HTR-8/SVneo (cell line): Measurements from ENCODE around the gene PITX2.

Experiments used
- DNase-seq: peaks from one replicate; pipeline ENCODE4 v3.0.0; 2011; ENCODE audit warnings: low spot score, mixed read lengths; ENCODE audit not compliant: insufficient read length
- FAIRE-seq: peaks from 2 replicates; lab custom pipeline; 2011; peaks lifted over from hg19 to GRCh38; lab: Jason Lieb, UNC

The PITX2 gene

GRCh38 chr4:110624904-110625494 is 2.1 kb upstream of the PITX2 start:
- FAIRE-seq (no peak), DNase-seq (no peak)

DNA sequence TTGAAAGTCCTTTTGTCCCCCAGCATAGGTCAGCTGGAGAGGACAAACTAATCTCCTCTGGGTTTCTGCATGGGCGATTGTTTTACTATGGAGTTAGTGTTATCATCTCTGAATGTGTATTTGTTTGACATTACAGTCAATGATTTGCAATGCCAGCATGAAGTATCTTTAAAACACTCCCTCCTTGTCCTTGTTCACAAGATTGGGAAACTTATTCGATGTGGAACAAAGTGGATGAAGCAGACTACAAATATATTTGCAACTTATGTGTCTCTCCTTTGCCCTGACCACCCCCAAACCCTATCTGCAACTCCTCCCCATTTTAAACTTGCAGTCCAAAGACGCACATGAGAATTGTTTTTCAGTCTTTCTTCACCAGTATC is 1.5 kb upstream of the PITX2 start:
- FAIRE-seq (no peak), DNase-seq (no peak)

DNA sequence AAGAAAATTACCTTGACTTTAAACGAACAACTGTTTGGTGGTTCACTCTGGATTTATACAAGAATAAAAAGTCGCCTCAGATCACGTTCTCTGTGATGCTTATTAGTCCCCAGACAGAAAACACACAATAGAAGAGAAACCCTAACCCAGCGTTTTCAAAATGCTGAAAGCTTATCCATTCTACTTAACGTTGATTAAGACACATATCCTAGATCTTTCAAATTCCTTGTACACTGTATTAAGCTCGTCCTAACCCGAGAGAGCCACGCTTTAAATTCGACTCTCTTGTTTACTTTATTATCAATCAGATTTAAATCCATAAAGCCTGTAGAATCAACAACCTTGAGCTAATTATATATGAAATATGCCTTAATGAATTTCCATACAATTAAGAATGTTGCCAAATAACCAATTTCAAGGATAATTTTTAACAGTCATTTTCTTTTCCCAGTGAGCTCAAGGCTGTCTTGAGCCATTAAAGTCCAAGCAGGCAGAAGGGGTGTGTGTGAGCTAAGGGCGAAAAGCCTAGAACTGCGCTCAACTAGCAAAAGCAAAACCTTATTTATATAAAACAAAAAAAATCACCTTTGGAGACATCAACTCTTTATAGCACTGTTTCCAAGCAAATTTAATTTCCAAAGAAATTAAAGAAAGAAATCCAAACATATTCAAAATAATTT is 981 bp upstream of the PITX2 start:
- DNase-seq (no peak), FAIRE-seq (no peak)

DNA sequence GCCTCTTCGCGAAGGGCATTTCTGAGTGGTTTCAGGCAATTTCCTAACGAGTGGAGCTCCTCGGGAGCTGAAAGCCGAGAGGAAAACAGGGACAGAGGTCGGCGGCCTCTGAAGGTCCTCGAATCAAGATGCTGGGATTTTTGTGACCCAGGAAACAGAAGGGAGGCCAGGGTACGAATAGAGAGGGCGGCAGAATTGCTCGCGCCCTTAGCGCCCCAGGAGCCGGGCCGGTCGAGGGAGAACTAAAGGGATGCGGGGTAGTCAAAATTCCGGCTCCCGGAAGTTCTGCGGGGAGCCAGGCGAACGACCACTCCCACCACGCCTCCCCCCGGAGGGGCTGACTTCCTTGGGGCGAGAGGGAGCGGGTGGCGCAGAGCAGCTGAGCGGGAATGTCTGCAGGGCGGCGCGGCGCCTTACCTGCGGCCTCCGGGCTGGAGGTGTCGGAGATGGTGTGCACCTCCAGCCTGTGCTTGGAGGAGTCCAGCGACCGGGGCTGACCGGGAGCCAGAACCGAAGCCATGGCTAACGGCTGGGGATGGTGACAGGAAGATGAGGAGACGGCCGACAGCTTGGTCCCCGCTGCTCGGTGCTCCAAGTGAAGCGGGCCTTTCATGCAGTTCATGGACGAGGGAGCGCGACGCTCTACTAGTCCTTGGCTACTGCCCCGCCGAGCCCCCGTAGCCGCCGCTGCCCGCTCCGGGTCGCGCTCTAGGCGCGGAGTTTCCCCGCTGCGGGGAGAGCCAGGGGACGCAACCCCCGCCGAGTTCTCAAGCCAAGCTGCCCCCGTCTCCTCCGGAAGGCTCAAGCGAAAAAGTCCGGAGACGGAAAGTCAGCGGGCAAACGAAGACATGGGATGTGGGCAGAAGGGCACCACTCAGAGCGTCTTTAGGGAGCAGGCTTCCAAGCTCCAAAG is 782 bp downstream of the PITX2 start:
- DNase-seq = peak; percentile 24
- peak; percentile 9 for FAIRE-seq

DNA sequence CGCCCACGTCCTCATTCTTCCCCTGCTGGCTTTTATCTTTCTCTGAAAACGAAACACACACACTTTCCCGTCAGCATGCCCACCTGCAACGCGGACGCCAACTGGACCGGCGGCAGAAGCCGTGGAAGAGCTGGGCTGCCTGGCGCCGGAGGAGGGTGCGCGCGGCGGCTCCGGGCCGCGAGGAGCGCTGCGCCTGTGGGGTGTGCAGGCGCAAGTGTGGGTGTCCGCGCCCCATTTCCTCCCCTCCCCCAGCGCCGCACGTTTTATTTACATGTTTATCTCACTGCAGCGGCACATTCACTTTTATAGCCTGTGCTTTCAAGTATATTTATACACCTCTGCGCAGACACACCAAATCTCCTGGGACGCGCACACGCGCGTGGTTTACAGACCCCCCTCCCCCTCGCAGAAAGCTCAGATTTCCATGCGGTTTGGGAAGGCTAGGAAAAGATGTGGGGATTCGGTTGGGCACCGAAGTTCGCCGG is 1.5 kb downstream of the PITX2 start:
- FAIRE-seq (no peak), DNase-seq (no peak)

DNA sequence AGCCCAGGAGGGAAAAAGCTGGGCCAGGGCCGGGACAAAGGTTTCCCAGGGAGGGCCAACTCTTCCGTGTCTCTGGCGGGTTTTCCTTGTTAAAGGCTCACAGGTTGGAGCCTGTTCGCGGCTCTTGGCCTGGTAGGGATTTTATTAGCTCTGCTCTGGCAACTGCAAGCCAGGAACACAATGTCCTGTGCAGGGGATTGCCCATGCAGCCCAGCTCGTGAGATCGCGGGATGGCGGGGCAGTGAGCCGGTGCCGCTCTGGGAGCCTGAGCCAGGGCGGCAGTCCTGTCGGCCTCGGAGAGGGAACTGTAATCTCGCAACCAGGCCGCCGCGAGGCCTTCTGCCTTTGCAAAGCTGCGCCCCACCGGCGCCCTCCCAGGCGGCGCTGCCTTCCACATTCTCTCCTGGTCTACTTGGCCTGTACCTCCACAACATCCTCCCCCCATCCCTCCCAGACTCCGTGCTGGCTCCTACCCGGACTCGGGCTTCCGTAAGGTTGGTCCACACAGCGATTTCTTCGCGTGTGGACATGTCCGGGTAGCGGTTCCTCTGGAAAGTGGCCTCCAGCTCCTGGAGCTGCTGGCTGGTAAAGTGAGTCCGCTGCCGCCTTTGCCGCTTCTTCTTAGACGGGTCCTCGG is 2.1 kb downstream of the PITX2 start:
- DNase-seq = no peak
- no peak for FAIRE-seq

DNA sequence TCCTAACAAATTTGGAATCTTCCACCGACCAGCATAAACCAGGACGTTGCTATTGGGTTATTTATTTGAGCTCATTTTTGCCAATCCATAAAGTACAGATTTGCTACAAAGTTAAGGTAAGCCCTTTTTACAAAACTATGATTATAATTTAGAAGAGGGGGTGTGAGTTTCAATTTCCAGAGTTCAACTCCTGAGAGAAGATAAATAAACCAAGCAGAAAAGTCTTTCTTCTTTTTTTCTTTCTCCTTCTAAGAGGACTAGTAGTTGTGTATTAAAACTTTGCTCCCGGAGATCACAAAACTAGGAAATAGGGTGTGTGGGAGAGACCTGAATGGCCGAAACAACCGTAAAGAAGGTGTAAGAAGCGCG is 2.6 kb downstream of the PITX2 start:
- FAIRE-seq = no peak
- no peak for DNase-seq

DNA sequence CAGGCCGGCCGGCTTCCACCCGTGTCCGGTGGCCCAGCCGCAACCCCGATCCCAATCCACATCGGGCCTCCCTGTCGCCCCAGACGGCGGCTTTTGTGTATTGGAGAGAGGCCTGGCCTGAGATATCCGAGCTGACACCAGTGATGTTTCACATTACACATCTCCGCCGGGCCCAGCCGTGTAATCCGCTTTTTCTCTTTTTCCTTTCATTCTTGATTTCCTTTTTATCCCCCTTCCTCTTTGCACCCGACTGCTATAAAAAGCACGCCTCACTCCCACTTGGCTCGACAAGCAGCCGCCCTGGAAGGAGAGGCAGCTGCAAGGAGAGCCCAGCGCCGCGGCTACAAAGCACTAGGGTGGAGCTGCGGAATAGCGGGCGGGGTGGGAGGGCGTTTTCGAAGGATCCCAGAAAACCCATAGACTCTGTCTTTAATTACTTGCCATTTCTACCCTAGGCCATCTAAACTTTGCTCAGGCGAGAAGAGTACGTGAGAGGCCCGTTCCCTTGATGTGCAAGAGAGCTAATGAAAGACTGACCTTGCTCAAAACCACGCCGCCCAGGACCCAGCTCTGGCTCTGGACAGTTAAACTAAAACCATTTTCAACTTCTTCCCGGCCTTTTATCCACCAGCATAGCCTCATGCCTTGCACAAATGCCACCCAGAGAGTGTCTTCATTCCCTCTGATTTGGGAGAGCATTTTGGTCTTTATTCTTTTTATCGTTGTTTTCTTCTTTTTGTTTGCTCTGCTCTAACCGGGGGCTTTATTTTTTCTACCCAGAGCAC is 3.2 kb downstream of the PITX2 start:
- FAIRE-seq (no peak), DNase-seq (no peak)

- FAIRE-seq (no peak), DNase-seq (no peak)
These were observed 4.1 kb downstream of the PITX2 start for GRCh38 chr4:110618581-110619462.

DNA sequence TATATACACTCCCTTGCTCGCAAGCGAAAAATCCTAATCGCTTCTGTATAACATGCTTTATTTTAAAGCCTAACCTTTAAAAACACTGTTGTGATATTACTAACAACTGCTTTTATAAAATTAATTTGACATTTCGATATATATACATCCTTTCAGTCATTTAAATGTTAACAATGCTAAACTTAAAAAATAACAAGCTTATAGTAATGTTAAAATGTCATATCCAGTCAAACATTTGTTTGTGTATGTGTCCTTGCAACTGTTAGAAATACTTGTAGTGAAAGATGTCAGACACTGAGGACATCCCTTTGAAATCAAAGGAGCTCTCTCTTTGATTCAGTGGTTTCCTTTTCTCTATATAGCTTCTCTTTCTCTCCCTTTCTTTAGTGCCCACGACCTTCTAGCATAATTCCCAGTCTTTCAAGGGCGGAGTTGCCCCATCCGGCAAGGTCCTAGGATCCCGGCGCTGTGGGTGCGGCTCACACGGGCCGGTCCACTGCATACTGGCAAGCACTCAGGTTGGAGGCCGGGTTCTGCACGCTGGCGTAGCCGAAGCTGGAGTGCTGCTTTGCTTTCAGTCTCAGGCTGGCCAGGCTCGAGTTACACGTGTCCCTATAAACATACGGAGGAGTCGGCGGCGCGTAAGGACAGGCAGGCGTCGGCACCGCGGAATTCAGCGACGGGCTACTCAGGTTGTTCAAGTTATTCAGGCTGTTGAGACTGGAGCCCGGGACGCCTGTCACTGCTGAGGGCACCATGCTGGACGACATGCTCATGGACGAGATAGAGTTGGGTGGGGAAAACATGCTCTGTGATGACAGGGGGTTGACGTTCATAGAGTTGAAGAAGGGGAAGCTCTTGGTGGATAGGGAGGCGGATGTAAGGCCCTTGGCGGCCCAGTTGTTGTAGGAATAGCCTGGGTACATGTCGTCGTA is 5.0 kb downstream of the PITX2 start:
- FAIRE-seq = no peak
- DNase-seq = no peak

GRCh38 chr4:110617075-110617640 is 5.7 kb downstream of the PITX2 start:
- no peak for DNase-seq
- no peak for FAIRE-seq

- DNase-seq (no peak), FAIRE-seq (no peak)
These were observed 6.4 kb downstream of the PITX2 start for GRCh38 chr4:110616238-110617074.

- no peak for FAIRE-seq
- no peak for DNase-seq
These were observed 7.3 kb downstream of the PITX2 start for GRCh38 chr4:110615353-110616237.

DNA sequence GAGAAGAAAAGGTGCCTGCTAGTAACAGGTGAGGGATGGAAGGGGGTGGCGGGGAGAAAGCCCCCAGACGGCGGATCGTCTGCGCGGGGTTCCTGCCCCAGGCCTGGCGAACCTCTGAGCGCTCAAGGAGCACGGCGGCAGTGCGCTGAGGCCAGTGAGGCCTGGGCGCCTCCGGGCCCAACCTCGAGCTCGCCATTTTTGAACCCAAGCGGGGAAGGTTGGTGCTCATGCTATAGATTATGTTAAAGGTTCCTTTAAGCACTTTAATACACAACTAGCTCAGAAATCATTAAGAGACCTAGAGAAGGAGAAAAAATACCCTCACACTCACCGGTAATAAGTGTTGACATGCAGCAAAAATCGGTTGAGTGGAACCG is 7.9 kb downstream of the PITX2 start:
- FAIRE-seq = no peak

DNA sequence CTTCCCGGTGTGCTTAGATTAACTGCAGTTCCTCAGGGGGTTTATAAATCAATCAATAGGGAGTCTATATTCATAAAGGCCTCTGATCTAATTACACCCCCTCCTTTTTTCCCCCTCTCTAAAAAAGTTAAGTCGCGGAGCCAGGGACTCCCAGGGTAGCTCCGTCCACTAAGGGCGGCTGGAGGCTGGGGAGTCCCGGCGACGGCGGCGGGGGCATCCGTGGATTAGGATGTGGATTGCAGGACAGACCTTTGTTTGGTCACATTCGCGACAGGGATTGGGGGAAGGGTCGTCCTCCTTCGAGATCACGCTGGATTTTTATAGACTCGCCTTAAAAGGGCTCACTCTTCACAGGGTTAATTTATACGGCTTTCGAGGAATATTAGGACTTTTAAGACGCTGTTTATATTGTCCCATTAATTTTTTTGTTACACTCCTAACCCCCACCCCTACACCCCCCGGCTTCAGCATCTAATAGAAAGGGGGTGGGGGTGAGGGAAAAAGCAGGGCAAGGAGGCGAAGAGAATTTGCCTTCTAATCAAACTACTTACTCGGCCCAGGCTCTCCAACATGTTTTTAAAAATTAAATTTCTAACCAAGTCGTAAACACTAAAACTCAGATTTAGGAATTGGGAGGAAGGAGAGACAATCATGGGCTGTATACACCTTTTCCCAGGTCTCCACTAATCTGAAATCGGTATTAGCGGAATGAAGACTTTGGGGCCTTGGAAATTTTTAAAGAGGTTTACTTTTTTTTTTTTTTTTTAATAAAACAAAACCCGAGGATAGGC is 8.5 kb downstream of the PITX2 start:
- FAIRE-seq (no peak), DNase-seq (no peak)

More for the DNA sequence above, 7.9 kb downstream of the PITX2 start:
- no peak for DNase-seq
